Measurements from ENCODE around the gene BRSK2. TPM values are rescaled to one million over a fixed set of nuclear protein-coding genes. Genes with fewer than 3 reads are reported as not detected.

BRSK2 gene
- total RNA-seq, 1 donor from 2014 or later = 1.0 TPM

DNA sequence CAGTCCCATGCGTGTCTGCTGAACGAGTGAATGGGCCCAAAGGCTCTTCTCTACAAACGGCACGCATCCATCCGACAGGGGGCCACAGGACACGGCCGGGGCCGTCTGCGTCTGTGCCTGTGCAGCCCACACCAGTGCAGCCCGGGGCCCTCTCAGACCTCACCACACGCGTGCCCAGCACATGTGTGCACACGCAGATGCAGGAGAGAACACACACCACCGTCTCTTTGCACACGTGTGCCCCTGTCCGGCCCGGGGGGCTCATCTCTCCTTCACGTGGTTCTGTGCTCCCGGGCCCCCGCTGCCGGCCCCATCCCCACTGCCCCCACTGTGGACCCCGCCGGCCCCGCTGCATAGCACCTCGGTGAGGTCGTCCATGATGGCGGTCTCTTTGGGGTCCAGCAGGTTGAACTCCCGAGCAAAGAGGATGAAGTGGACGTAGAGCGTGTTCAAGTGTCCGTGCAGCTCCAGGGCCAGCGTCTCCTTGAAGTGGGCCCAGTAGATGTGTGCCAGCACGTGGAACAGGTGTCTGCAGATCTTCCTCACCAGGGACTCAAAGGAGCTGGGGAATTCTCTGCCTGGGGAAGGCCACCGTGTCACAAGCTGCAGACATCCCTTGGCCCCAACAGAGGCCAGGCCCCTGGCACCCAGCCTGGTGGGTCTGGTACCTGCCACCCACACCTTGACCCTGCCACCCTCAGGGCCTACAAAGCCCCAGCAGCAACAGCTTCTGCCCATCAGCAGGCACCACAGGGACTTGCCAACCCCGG, 80.4 kb downstream of the BRSK2 start:
- Histone ChIP-seq H3K9me3 (ENCODE audit: control insufficient read depth in 3 of 3, low read length in 3 of 3) (no peaks in the 10 kb centered on the region), H3K27ac (ENCODE audit: low read depth, low read length) (no peak overlapping the region), H3K36me3 (ENCODE audit: control insufficient read depth in 3 of 3, insufficient read depth in 3 of 3, low read length in 3 of 3) (peaks cover 40 to 49% (median 49%) of the 10 kb centered on the region in 3 donors), H3K4me3 (ENCODE audit: low read length in 3 of 3) (no peak overlapping the region), H3K4me1 (ENCODE audit: control insufficient read depth in 3 of 3, insufficient read depth in 3 of 3, low read length in 3 of 3) (no peaks in the 10 kb centered on the region), H3K27me3 (ENCODE audit: control insufficient read depth in 3 of 3, insufficient read depth in 3 of 3, low read length in 3 of 3) (no peaks in the 10 kb centered on the region), H3K9ac (ENCODE audit: low read depth in 1 of 3, low read length in 3 of 3) (no peak overlapping the region)

- Histone ChIP-seq H3K36me3 (ENCODE audit: control insufficient read depth in 3 of 3, insufficient read depth in 3 of 3, low read length in 3 of 3) (peaks cover 46 to 55% (median 54%) of the 10 kb centered on the region in 3 donors), H3K4me1 (ENCODE audit: control insufficient read depth in 3 of 3, insufficient read depth in 3 of 3, low read length in 3 of 3) (no peaks in the 10 kb centered on the region), H3K4me3 (ENCODE audit: low read length in 3 of 3) (no peak overlapping the region), H3K9ac (ENCODE audit: low read depth in 1 of 3, low read length in 3 of 3) (no peak overlapping the region), H3K9me3 (ENCODE audit: control insufficient read depth in 3 of 3, low read length in 3 of 3) (no peaks in the 10 kb centered on the region), H3K27ac (ENCODE audit: low read depth, low read length) (no peak overlapping the region), H3K27me3 (ENCODE audit: control insufficient read depth in 3 of 3, insufficient read depth in 3 of 3, low read length in 3 of 3) (no peaks in the 10 kb centered on the region)
These were observed 81.2 kb downstream of the BRSK2 start for GRCh38 chr11:1470681-1471611.

DNA sequence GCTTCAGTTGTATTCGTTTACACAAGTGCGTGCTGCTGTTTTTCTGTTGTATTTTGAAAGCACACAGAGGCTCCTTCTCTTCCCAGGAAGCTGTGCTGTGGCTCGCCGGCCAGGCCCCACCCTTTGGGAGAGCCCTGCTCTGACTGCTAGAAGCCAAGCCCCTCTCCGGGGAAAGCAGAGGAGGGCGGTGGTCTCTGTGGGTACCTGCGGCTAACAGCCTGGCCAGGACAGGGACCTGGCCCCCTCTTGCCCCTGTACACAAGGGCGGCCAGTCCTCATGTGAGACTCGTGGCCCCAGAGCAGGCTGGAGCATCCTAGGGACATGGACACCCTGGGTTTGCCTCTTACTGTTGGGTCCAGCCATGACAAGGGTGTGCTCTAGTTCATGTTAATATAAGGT, 82.0 kb downstream of the BRSK2 start:
- H3K4me1 ChIP-seq (ENCODE audit: control insufficient read depth in 3 of 3, insufficient read depth in 3 of 3, low read length in 3 of 3) = no peaks in the 10 kb centered on the region
- H3K4me3 ChIP-seq (ENCODE audit: low read length in 3 of 3) = no peak overlapping the region
- H3K9me3 ChIP-seq (ENCODE audit: control insufficient read depth in 3 of 3, low read length in 3 of 3) = no peaks in the 10 kb centered on the region
- H3K9ac ChIP-seq (ENCODE audit: low read depth in 1 of 3, low read length in 3 of 3) = no peak overlapping the region
- peaks cover 47 to 60% (median 52%) of the 10 kb centered on the region in 3 donors for H3K36me3 ChIP-seq (ENCODE audit: control insufficient read depth in 3 of 3, insufficient read depth in 3 of 3, low read length in 3 of 3)
- no peaks in the 10 kb centered on the region for H3K27me3 ChIP-seq (ENCODE audit: control insufficient read depth in 3 of 3, insufficient read depth in 3 of 3, low read length in 3 of 3)
- no peak overlapping the region for H3K27ac ChIP-seq (ENCODE audit: low read depth, low read length)

DNA sequence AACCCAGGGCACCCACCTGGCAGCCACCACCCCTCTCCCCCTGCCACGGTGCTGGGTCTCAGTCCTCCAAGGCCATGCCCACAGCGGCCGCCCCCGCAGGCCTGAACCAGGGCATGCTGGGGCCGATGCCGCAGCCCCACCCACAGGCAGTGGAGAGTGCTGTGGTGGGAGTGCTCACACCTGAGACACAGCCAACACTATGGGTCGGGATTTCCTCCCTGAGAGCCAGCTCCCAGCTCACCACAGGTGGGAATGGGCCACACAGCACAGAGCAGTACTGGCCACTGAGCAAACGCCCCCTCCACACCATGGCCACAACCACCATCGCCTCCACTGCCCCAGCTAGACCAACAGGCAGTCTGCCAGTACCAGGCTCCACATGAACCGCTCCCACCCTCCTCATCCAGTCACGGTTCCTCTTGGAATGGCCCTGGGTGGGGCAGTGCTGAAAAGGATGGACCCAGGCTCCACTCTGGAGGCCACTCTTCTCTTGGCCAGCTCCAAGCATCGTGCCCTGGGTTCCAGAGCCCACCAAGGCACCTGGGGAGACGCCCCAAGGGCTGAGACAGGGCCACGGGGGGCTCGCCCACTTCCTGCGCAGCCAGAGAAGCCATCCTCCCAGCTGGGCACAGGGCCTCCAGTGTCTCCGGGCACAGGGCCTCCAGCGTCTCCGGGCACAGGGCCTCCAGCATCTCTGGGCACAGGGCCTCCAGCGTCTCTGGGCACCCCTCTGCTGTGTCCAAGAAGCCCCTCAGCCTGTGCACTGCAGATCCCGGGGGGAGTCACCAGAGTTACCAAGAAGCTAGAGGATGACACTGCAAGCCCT, 82.7 kb downstream of the BRSK2 start:
- Histone ChIP-seq H3K4me3 (ENCODE audit: low read length in 3 of 3) (no peak overlapping the region), H3K36me3 (ENCODE audit: control insufficient read depth in 3 of 3, insufficient read depth in 3 of 3, low read length in 3 of 3) (peaks cover 51 to 62% (median 58%) of the 10 kb centered on the region in 3 donors), H3K27me3 (ENCODE audit: control insufficient read depth in 3 of 3, insufficient read depth in 3 of 3, low read length in 3 of 3) (no peaks in the 10 kb centered on the region), H3K27ac (ENCODE audit: low read depth, low read length) (no peak overlapping the region), H3K9ac (ENCODE audit: low read depth in 1 of 3, low read length in 3 of 3) (no peak overlapping the region), H3K9me3 (ENCODE audit: control insufficient read depth in 3 of 3, low read length in 3 of 3) (no peaks in the 10 kb centered on the region), H3K4me1 (ENCODE audit: control insufficient read depth in 3 of 3, insufficient read depth in 3 of 3, low read length in 3 of 3) (no peaks in the 10 kb centered on the region)

DNA sequence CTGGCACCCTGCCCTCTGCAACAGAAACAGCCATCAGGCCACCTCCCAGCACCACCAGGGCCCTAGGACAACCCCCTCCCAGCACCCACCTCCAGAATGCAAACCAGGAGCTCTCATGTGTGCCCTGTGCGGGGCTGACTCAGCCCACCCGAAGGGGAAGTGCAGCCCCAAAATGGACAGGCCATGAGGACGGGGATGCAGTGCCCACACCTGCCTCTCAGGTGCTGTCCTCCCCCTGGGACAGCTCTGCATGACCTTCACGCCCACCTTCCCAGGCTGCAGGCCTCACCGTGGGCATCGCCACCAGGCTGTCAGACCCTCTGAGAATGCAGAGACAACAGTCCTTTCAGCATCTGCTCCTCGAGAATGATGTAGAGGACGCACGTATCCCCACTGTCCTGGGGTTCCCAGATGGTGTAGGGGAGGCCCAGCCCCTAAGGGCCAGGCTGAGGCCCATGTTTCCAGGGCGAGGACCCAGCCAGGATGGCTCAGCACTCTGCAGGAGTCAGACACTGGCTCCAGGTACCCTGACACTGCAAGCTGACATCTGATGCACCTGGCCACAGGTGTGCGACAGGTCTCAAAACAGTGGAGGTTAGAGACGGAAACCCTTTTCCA, 83.4 kb downstream of the BRSK2 start:
- H3K27ac ChIP-seq (ENCODE audit: low read depth, low read length) = no peak overlapping the region
- no peak overlapping the region for H3K9ac ChIP-seq (ENCODE audit: low read depth in 1 of 3, low read length in 3 of 3)
- H3K27me3 ChIP-seq (ENCODE audit: control insufficient read depth in 3 of 3, insufficient read depth in 3 of 3, low read length in 3 of 3) = no peaks in the 10 kb centered on the region
- H3K4me1 ChIP-seq (ENCODE audit: control insufficient read depth in 3 of 3, insufficient read depth in 3 of 3, low read length in 3 of 3) = no peaks in the 10 kb centered on the region
- no peak overlapping the region for H3K4me3 ChIP-seq (ENCODE audit: low read length in 3 of 3)
- H3K9me3 ChIP-seq (ENCODE audit: control insufficient read depth in 3 of 3, low read length in 3 of 3) = no peaks in the 10 kb centered on the region
- H3K36me3 ChIP-seq (ENCODE audit: control insufficient read depth in 3 of 3, insufficient read depth in 3 of 3, low read length in 3 of 3) = peaks cover 54 to 67% (median 61%) of the 10 kb centered on the region in 3 donors

- no peak overlapping the region for H3K27ac ChIP-seq (ENCODE audit: low read depth, low read length)
- H3K36me3 ChIP-seq (ENCODE audit: control insufficient read depth in 3 of 3, insufficient read depth in 3 of 3, low read length in 3 of 3) = peaks cover 60 to 70% (median 65%) of the 10 kb centered on the region in 3 donors
- H3K27me3 ChIP-seq (ENCODE audit: control insufficient read depth in 3 of 3, insufficient read depth in 3 of 3, low read length in 3 of 3) = no peaks in the 10 kb centered on the region
- H3K4me3 ChIP-seq (ENCODE audit: low read length in 3 of 3) = no peak overlapping the region
- H3K9ac ChIP-seq (ENCODE audit: low read depth in 1 of 3, low read length in 3 of 3) = no peak overlapping the region
- no peaks in the 10 kb centered on the region for H3K9me3 ChIP-seq (ENCODE audit: control insufficient read depth in 3 of 3, low read length in 3 of 3)
- H3K4me1 ChIP-seq (ENCODE audit: control insufficient read depth in 3 of 3, insufficient read depth in 3 of 3, low read length in 3 of 3) = peaks cover 0 to 2% (median under 1%) of the 10 kb centered on the region in 3 donors
These were observed 84.1 kb downstream of the BRSK2 start for GRCh38 chr11:1473786-1474185.

GRCh38 chr11:1475841-1476240, 86.1 kb downstream of the BRSK2 start:
- Histone ChIP-seq H3K9ac (ENCODE audit: low read depth in 1 of 3, low read length in 3 of 3) (no peak overlapping the region), H3K27ac (ENCODE audit: low read depth, low read length) (no peak overlapping the region), H3K36me3 (ENCODE audit: control insufficient read depth in 3 of 3, insufficient read depth in 3 of 3, low read length in 3 of 3) (peaks cover 61 to 67% (median 63%) of the 10 kb centered on the region in 3 donors), H3K27me3 (ENCODE audit: control insufficient read depth in 3 of 3, insufficient read depth in 3 of 3, low read length in 3 of 3) (no peaks in the 10 kb centered on the region), H3K9me3 (ENCODE audit: control insufficient read depth in 3 of 3, low read length in 3 of 3) (no peaks in the 10 kb centered on the region), H3K4me3 (ENCODE audit: low read length in 3 of 3) (no peak overlapping the region), H3K4me1 (ENCODE audit: control insufficient read depth in 3 of 3, insufficient read depth in 3 of 3, low read length in 3 of 3) (peaks cover 9 to 16% (median 15%) of the 10 kb centered on the region in 3 donors)

DNA sequence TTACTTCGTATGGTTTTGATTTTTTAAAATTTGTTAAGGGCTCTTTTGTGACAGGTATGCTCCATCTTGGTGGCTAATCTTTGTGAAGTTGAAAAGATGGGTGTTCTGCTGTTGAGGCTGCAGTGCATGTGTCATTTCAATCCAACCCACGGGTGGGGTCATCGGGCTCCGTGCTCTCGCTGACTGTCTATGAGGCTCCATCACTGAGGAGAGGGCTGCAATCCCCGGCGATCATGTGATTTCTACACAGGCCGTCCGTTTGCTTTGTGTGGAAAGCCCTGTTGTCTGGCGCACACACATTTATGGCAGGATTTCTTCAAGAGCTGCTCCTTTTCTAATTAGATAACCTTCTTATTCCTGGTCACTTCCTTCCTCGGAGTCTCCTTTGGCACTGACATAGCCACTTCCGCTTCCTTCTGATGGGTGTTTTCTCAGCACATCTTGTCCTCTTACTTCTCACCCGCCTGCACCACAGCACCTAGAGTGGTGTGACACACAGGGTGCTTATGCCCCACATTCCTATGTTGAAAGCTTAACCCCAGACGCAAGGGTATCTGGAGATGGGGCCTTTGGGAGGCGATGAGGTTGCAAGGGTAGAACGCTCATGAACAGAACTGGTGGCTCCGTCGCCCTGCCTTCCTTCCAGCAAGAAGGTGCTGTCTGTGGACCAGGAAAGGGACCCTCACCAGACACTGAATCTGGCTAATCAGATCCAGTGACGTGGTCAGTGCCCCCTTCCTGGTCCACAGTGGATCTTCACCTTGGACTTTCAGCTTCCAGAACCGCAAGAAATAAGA, 87.4 kb downstream of the BRSK2 start:
- Histone ChIP-seq H3K4me3 (ENCODE audit: low read length in 3 of 3) (no peak overlapping the region), H3K9me3 (ENCODE audit: control insufficient read depth in 3 of 3, low read length in 3 of 3) (no peaks in the 10 kb centered on the region), H3K27me3 (ENCODE audit: control insufficient read depth in 3 of 3, insufficient read depth in 3 of 3, low read length in 3 of 3) (no peaks in the 10 kb centered on the region), H3K9ac (ENCODE audit: low read depth in 1 of 3, low read length in 3 of 3) (no peak overlapping the region), H3K27ac (ENCODE audit: low read depth, low read length) (no peak overlapping the region), H3K4me1 (ENCODE audit: control insufficient read depth in 3 of 3, insufficient read depth in 3 of 3, low read length in 3 of 3) (peaks cover 13 to 27% (median 27%) of the 10 kb centered on the region in 3 donors), H3K36me3 (ENCODE audit: control insufficient read depth in 3 of 3, insufficient read depth in 3 of 3, low read length in 3 of 3) (peaks cover 52 to 60% (median 53%) of the 10 kb centered on the region in 3 donors)

- Histone ChIP-seq H3K36me3 (ENCODE audit: control insufficient read depth in 3 of 3, insufficient read depth in 3 of 3, low read length in 3 of 3) (peaks cover 45 to 55% (median 49%) of the 10 kb centered on the region in 3 donors), H3K4me1 (ENCODE audit: control insufficient read depth in 3 of 3, insufficient read depth in 3 of 3, low read length in 3 of 3) (peaks cover 22 to 36% (median 35%) of the 10 kb centered on the region in 3 donors), H3K27ac (ENCODE audit: low read depth, low read length) (no peak overlapping the region)
These were observed 88.3 kb downstream of the BRSK2 start for GRCh38 chr11:1478011-1478410.

More at GRCh38 chr11:1478011-1478410, 88.3 kb downstream of the BRSK2 start:
- no peaks in the 10 kb centered on the region for H3K9me3 ChIP-seq (ENCODE audit: control insufficient read depth in 3 of 3, low read length in 3 of 3)
- H3K27me3 ChIP-seq (ENCODE audit: control insufficient read depth in 3 of 3, insufficient read depth in 3 of 3, low read length in 3 of 3) = no peaks in the 10 kb centered on the region
- H3K9ac ChIP-seq (ENCODE audit: low read depth in 1 of 3, low read length in 3 of 3) = no peak overlapping the region
- no peak overlapping the region for H3K4me3 ChIP-seq (ENCODE audit: low read length in 3 of 3)

Measured in skeletal muscle tissue (tissue), 4 donors.